Panc1 (cell line): ENCODE data around the gene NIPBL. TPM values are rescaled to one million over a fixed set of nuclear protein-coding genes. Genes with fewer than 3 reads are reported as not detected.
A peak's percentile ranks its signal among the peaks of the same experiment; 100 is the strongest.

Experiments used
- ATAC-seq: fragments of 200-7000 bp; cut with Tn5 transposase; 2 replicates; pipeline ENCODE4 v1.9.1; 2020; ENCODE audit warnings: mild to moderate bottlenecking, moderate library complexity
- BruUV-seq: library from RNA; stranded (reverse); fragments of 400-500 nt; replicated peaks from 2 replicates; lab custom pipeline; 2021; lab: Mats Ljungman, UMichigan
- CTCF ChIA-PET: fragments of 300-600 bp; sonication (Branson Sonifier 250); formaldehyde crosslinking; loops from one replicate; lab custom pipeline; 2022; ENCODE audit warnings: antibody characterized with exemption; lab: Charles Lee
- POLR2A ChIA-PET: fragments of 300-600 bp; sonication (Branson Sonifier 250); formaldehyde crosslinking; loops from one replicate; lab custom pipeline; 2022; ENCODE audit warnings: antibody characterized with exemption; lab: Charles Lee
- DNase-seq: peaks from one replicate; pipeline ENCODE4 v3.0.0-alpha.2; 2010; ENCODE audit warnings: low read depth, low spot score
- H3K27ac ChIP-seq: 2 replicates; pipeline ENCODE4 v1.5.1; 2011; ENCODE audit warnings: mild to moderate bottlenecking, low read length, inconsistent platforms
- H3K27me3 ChIP-seq: fragments of 200-500 bp; sonication (Bioruptor generic); 2 replicates; pipeline ENCODE4 v1.6.0; 2014; ENCODE audit warnings: low read length, inconsistent platforms; ENCODE audit not compliant: control insufficient read depth, insufficient read depth
- H3K36me3 ChIP-seq: fragments of 200-500 bp; sonication (Bioruptor generic); 2 replicates; pipeline ENCODE4 v1.5.1; 2014; ENCODE audit warnings: inconsistent platforms, mild to moderate bottlenecking, low read length, moderate library complexity; ENCODE audit not compliant: control insufficient read depth, insufficient read depth
- H3K4me1 ChIP-seq: 2 replicates; pipeline ENCODE4 v1.5.1; 2011; ENCODE audit warnings: inconsistent platforms, mild to moderate bottlenecking, low read length, moderate library complexity; ENCODE audit not compliant: control insufficient read depth, insufficient read depth
- H3K4me3 ChIP-seq, 2 experiments: 2 replicates each; pipeline ENCODE4 v1.5.1; 2011 to 2012; ENCODE audit warnings: low read depth in 2 of 2, low read length in 2 of 2, mild to moderate bottlenecking in 2 of 2, inconsistent platforms in 1 of 2, moderate library complexity in 1 of 2
- H3K9me3 ChIP-seq: fragments of 200-500 bp; sonication (Bioruptor generic); 2 replicates; pipeline ENCODE4 v1.5.1; 2014; ENCODE audit warnings: low read depth, mild to moderate bottlenecking, inconsistent platforms, low read length, moderate library complexity; ENCODE audit not compliant: control insufficient read depth, insufficient read depth
- POLR2AphosphoS5 ChIP-seq: IDR thresholded peaks from 2 replicates; pipeline ENCODE4 v1.6.1; 2012; ENCODE audit warnings: mild to moderate bottlenecking, low read depth, low read length, moderate library complexity
- SIN3A ChIP-seq: IDR thresholded peaks from 2 replicates; pipeline ENCODE4 v1.6.1; 2012; ENCODE audit warnings: low read depth, mild to moderate bottlenecking, low read length, moderate library complexity, borderline replicate concordance; ENCODE audit not compliant: insufficient read depth
- TCF7L2 ChIP-seq: IDR thresholded peaks from 2 replicates; pipeline ENCODE4 v1.6.1; 2011; ENCODE audit warnings: mild to moderate bottlenecking, low read depth, low read length, inconsistent platforms
- in situ Hi-C: cut with HindIII; loops from 2 replicates; pipeline ENCODE4 v1.10.0; 2016; ENCODE audit warnings: low sequenced_read_pairs, low pct_unique_long_range_greater_than_20kb
- intact Hi-C: fragments of 100-400 bp; cut with micrococcal nuclease; formaldehyde crosslinking; loops from one replicate; pipeline ENCODE4 v1.10.0; 2022; ENCODE audit not compliant: unreplicated experiment
- total RNA-seq: library from RNA; stranded (reverse); gene quantifications from one replicate; pipeline ENCODE4 v1.2.1, GENCODE V29; 2021; ENCODE audit not compliant: unreplicated experiment
- TF ChIP-seq, protein P1 (sequence below), 2 experiments: IDR thresholded peaks; 2 replicates each; pipeline ENCODE4 v1.6.1; 2011 to 2012; ENCODE audit warnings: low read depth in 2 of 2, control low read depth in 1 of 2, low read length in 1 of 2, mild to moderate bottlenecking in 1 of 2, moderate library complexity in 1 of 2; ENCODE audit not compliant: insufficient read depth in 1 of 2
- TF ChIP-seq, protein P2 (sequence below): fragments of 450-650 bp; IDR thresholded peaks from 2 replicates; pipeline ENCODE4 v1.5.1; 2017; ENCODE audit warnings: mild to moderate bottlenecking

NIPBL gene
- total RNA-seq, 1 experiment from 2014 or later: 41.6 TPM

- Histone ChIP-seq H3K4me1 (peaks cover 9% of the 10 kb centered on the region; the same call in 1 of the 2 replicates), H3K4me3 (no peak overlapping the region), H3K9me3 (no peaks in the 10 kb centered on the region), H3K27me3 (no peaks in the 10 kb centered on the region), H3K27ac (no peak overlapping the region), H3K36me3 (peaks cover 25% of the 10 kb centered on the region)
- BruUV-seq: no TSS peak
- in situ Hi-C loops (no loop called here), intact Hi-C loops (loop anchor here (10.0 kb wide), 1 partner anchor 124 kb away; the partner anchor contains the start of gene NIPBL)
- ChIA-PET CTCF (no interaction called here), POLR2A (no interaction called here)
- ATAC-seq: no peak
- no peak for DNase-seq
- TF ChIP-seq, protein P1, sequence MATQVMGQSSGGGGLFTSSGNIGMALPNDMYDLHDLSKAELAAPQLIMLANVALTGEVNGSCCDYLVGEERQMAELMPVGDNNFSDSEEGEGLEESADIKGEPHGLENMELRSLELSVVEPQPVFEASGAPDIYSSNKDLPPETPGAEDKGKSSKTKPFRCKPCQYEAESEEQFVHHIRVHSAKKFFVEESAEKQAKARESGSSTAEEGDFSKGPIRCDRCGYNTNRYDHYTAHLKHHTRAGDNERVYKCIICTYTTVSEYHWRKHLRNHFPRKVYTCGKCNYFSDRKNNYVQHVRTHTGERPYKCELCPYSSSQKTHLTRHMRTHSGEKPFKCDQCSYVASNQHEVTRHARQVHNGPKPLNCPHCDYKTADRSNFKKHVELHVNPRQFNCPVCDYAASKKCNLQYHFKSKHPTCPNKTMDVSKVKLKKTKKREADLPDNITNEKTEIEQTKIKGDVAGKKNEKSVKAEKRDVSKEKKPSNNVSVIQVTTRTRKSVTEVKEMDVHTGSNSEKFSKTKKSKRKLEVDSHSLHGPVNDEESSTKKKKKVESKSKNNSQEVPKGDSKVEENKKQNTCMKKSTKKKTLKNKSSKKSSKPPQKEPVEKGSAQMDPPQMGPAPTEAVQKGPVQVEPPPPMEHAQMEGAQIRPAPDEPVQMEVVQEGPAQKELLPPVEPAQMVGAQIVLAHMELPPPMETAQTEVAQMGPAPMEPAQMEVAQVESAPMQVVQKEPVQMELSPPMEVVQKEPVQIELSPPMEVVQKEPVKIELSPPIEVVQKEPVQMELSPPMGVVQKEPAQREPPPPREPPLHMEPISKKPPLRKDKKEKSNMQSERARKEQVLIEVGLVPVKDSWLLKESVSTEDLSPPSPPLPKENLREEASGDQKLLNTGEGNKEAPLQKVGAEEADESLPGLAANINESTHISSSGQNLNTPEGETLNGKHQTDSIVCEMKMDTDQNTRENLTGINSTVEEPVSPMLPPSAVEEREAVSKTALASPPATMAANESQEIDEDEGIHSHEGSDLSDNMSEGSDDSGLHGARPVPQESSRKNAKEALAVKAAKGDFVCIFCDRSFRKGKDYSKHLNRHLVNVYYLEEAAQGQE (IDR thresholded peaks at IDR 0.05; ENCODE audit: insufficient read depth in 1 of 2, low read depth in 2 of 2, low read length in 1 of 2): no peak
- TF ChIP-seq TCF7L2: no peak
- TF ChIP-seq, protein P2, sequence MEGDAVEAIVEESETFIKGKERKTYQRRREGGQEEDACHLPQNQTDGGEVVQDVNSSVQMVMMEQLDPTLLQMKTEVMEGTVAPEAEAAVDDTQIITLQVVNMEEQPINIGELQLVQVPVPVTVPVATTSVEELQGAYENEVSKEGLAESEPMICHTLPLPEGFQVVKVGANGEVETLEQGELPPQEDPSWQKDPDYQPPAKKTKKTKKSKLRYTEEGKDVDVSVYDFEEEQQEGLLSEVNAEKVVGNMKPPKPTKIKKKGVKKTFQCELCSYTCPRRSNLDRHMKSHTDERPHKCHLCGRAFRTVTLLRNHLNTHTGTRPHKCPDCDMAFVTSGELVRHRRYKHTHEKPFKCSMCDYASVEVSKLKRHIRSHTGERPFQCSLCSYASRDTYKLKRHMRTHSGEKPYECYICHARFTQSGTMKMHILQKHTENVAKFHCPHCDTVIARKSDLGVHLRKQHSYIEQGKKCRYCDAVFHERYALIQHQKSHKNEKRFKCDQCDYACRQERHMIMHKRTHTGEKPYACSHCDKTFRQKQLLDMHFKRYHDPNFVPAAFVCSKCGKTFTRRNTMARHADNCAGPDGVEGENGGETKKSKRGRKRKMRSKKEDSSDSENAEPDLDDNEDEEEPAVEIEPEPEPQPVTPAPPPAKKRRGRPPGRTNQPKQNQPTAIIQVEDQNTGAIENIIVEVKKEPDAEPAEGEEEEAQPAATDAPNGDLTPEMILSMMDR: no peak
- TF ChIP-seq POLR2AphosphoS5: no peak
- no peak for TF ChIP-seq SIN3A
Observed at GRCh38 chr5:36998578-36998977, 122.0 kb downstream of the NIPBL start.

GRCh38 chr5:37002176-37002751 is 125.7 kb downstream of the NIPBL start:
- intact Hi-C loops: no loop called here
- in situ Hi-C loops: no loop called here
- no peak overlapping the region for H3K27ac ChIP-seq
- POLR2A ChIA-PET: no interaction called here
- H3K4me3 ChIP-seq: no peak overlapping the region
- CTCF ChIA-PET: no interaction called here
- DNase-seq: no peak
- no peaks in the 10 kb centered on the region for H3K27me3 ChIP-seq
- TF ChIP-seq TCF7L2: peak; percentile 99
- TF ChIP-seq SIN3A: no peak
- peaks cover 36% of the 10 kb centered on the region for H3K36me3 ChIP-seq
- ATAC-seq: peak; percentile 85
- H3K9me3 ChIP-seq: no peaks in the 10 kb centered on the region
- H3K4me1 ChIP-seq: peaks cover 9% of the 10 kb centered on the region
- no TSS peak for BruUV-seq

- no TSS peak for BruUV-seq
- ATAC-seq: no peak
- ChIA-PET POLR2A (no interaction called here), CTCF (interaction anchor here (0.5 to 0.6 kb wide), 2 partner anchors 154 to 266 kb away, joined by 5 to 10 read pairs; no protein-coding TSS in a partner anchor)
- Histone ChIP-seq H3K27ac (no peak overlapping the region), H3K36me3 (peaks cover 58% of the 10 kb centered on the region), H3K4me1 (peaks cover 9% of the 10 kb centered on the region), H3K27me3 (no peaks in the 10 kb centered on the region), H3K4me3 (no peak overlapping the region), H3K9me3 (no peaks in the 10 kb centered on the region)
- no peak for TF ChIP-seq SIN3A
- no peak for TF ChIP-seq POLR2AphosphoS5
- TF ChIP-seq, protein P1 (IDR thresholded peaks at IDR 0.05; ENCODE audit: insufficient read depth in 1 of 2, low read depth in 2 of 2, low read length in 1 of 2): no peak
- TF ChIP-seq, protein P2: no peak
- no peak for TF ChIP-seq TCF7L2
- no peak for DNase-seq
- intact Hi-C loops (loop anchor here (5.0 kb wide), 1 partner anchor 263 kb away; no protein-coding TSS in a partner anchor), in situ Hi-C loops (no loop called here)
Observed at GRCh38 chr5:37005252-37005651, 128.7 kb downstream of the NIPBL start.
